ENCODE measurements around the gene THBD.

Gene THBD

GRCh38 chr20:23091721-23092383 is 42.4 kb upstream of the THBD start:
- Histone ChIP-seq H3K27me3 (ENCODE audit: insufficient read depth, low read length) (no peaks in the 10 kb centered on the region), H3K36me3 (ENCODE audit: insufficient read depth, low read depth, low read length) (no peaks in the 10 kb centered on the region), H3K9ac (ENCODE audit: low read depth, low read length) (no peak overlapping the region), H3K4me1 (ENCODE audit: insufficient read depth, low read length) (no peaks in the 10 kb centered on the region), H3K9me3 (ENCODE audit: insufficient read depth, low read depth, low read length) (no peaks in the 10 kb centered on the region), H3K27ac (ENCODE audit: low read length) (no peak overlapping the region), H3K4me3 (ENCODE audit: low read length) (no peak overlapping the region)

GRCh38 chr20:23090878-23091277 is 41.4 kb upstream of the THBD start:
- no peak overlapping the region for H3K9ac ChIP-seq (ENCODE audit: low read depth, low read length)
- no peak overlapping the region for H3K27ac ChIP-seq (ENCODE audit: low read length)
- H3K27me3 ChIP-seq (ENCODE audit: insufficient read depth, low read length): no peaks in the 10 kb centered on the region
- no peaks in the 10 kb centered on the region for H3K9me3 ChIP-seq (ENCODE audit: insufficient read depth, low read depth, low read length)
- no peaks in the 10 kb centered on the region for H3K36me3 ChIP-seq (ENCODE audit: insufficient read depth, low read depth, low read length)
- H3K4me1 ChIP-seq (ENCODE audit: insufficient read depth, low read length): no peaks in the 10 kb centered on the region
- no peak overlapping the region for H3K4me3 ChIP-seq (ENCODE audit: low read length)

GRCh38 chr20:23090147-23090546 is 40.7 kb upstream of the THBD start:
- H3K9me3 ChIP-seq (ENCODE audit: insufficient read depth, low read depth, low read length): no peaks in the 10 kb centered on the region
- no peaks in the 10 kb centered on the region for H3K4me1 ChIP-seq (ENCODE audit: insufficient read depth, low read length)
- H3K27me3 ChIP-seq (ENCODE audit: insufficient read depth, low read length): no peaks in the 10 kb centered on the region
- no peak overlapping the region for H3K4me3 ChIP-seq (ENCODE audit: low read length)
- no peak overlapping the region for H3K9ac ChIP-seq (ENCODE audit: low read depth, low read length)
- no peak overlapping the region for H3K27ac ChIP-seq (ENCODE audit: low read length)
- H3K36me3 ChIP-seq (ENCODE audit: insufficient read depth, low read depth, low read length): no peaks in the 10 kb centered on the region

- H3K4me1 ChIP-seq (ENCODE audit: insufficient read depth, low read length): no peaks in the 10 kb centered on the region
- no peaks in the 10 kb centered on the region for H3K27me3 ChIP-seq (ENCODE audit: insufficient read depth, low read length)
Observed at GRCh38 chr20:23088866-23089265, 39.4 kb upstream of the THBD start.

GRCh38 chr20:23087587-23088251 is 38.2 kb upstream of the THBD start:
- H3K4me1 ChIP-seq (ENCODE audit: insufficient read depth, low read length): no peaks in the 10 kb centered on the region; the same call in 1 of the 2 replicates
- no peak overlapping the region for H3K9ac ChIP-seq (ENCODE audit: low read depth, low read length)
- H3K4me3 ChIP-seq (ENCODE audit: low read length): no peak overlapping the region
- no peaks in the 10 kb centered on the region for H3K36me3 ChIP-seq (ENCODE audit: insufficient read depth, low read depth, low read length)
- no peaks in the 10 kb centered on the region for H3K27me3 ChIP-seq (ENCODE audit: insufficient read depth, low read length)
- no peak overlapping the region for H3K27ac ChIP-seq (ENCODE audit: low read length)
- no peaks in the 10 kb centered on the region for H3K9me3 ChIP-seq (ENCODE audit: insufficient read depth, low read depth, low read length)

More at GRCh38 chr20:23088866-23089265, 39.4 kb upstream of the THBD start:
- Histone ChIP-seq H3K4me3 (ENCODE audit: low read length) (no peak overlapping the region), H3K9ac (ENCODE audit: low read depth, low read length) (no peak overlapping the region), H3K9me3 (ENCODE audit: insufficient read depth, low read depth, low read length) (no peaks in the 10 kb centered on the region), H3K36me3 (ENCODE audit: insufficient read depth, low read depth, low read length) (no peaks in the 10 kb centered on the region), H3K27ac (ENCODE audit: low read length) (no peak overlapping the region)

GRCh38 chr20:23086931-23087411 is 37.5 kb upstream of the THBD start:
- Histone ChIP-seq H3K36me3 (ENCODE audit: insufficient read depth, low read depth, low read length) (no peaks in the 10 kb centered on the region), H3K9ac (ENCODE audit: low read depth, low read length) (no peak overlapping the region), H3K4me1 (ENCODE audit: insufficient read depth, low read length) (peaks cover 3% of the 10 kb centered on the region; the same call in 1 of the 2 replicates), H3K9me3 (ENCODE audit: insufficient read depth, low read depth, low read length) (no peaks in the 10 kb centered on the region), H3K27ac (ENCODE audit: low read length) (no peak overlapping the region), H3K27me3 (ENCODE audit: insufficient read depth, low read length) (no peaks in the 10 kb centered on the region), H3K4me3 (ENCODE audit: low read length) (no peak overlapping the region)

- H3K36me3 ChIP-seq (ENCODE audit: insufficient read depth, low read depth, low read length): no peaks in the 10 kb centered on the region
- H3K4me3 ChIP-seq (ENCODE audit: low read length): no peak within 1 kb of the TSS
- no peak within 1 kb of the TSS for H3K27ac ChIP-seq (ENCODE audit: low read length)
- H3K9me3 ChIP-seq (ENCODE audit: insufficient read depth, low read depth, low read length): no peaks in the 10 kb centered on the region
- peaks cover 3% of the 10 kb centered on the region; the same call in 1 of the 2 replicates for H3K4me1 ChIP-seq (ENCODE audit: insufficient read depth, low read length)
- no peaks in the 10 kb centered on the region for H3K27me3 ChIP-seq (ENCODE audit: insufficient read depth, low read length)
- no peak within 1 kb of the TSS for H3K9ac ChIP-seq (ENCODE audit: low read depth, low read length)
Observed at GRCh38 chr20:23086056-23086566, 36.6 kb upstream of the THBD start, which contains the start of gene CD93. Gene CD93 (minus strand): TSS chr20:23086324. CDS start chr20:23086192, 132 bp downstream.

GRCh38 chr20:23085436-23086055 is 36.1 kb upstream of the THBD start:
- H3K27ac ChIP-seq (ENCODE audit: low read length): no peak overlapping the region
- H3K4me1 ChIP-seq (ENCODE audit: insufficient read depth, low read length): peaks cover 3% of the 10 kb centered on the region; the same call in 1 of the 2 replicates
- no peaks in the 10 kb centered on the region for H3K9me3 ChIP-seq (ENCODE audit: insufficient read depth, low read depth, low read length)
- no peaks in the 10 kb centered on the region for H3K27me3 ChIP-seq (ENCODE audit: insufficient read depth, low read length)
- H3K9ac ChIP-seq (ENCODE audit: low read depth, low read length): no peak overlapping the region
- no peak overlapping the region for H3K4me3 ChIP-seq (ENCODE audit: low read length)
- no peaks in the 10 kb centered on the region for H3K36me3 ChIP-seq (ENCODE audit: insufficient read depth, low read depth, low read length)

GRCh38 chr20:23084845-23085365 is 35.4 kb upstream of the THBD start:
- no peak overlapping the region for H3K27ac ChIP-seq (ENCODE audit: low read length)
- H3K27me3 ChIP-seq (ENCODE audit: insufficient read depth, low read length): no peaks in the 10 kb centered on the region
- no peaks in the 10 kb centered on the region for H3K9me3 ChIP-seq (ENCODE audit: insufficient read depth, low read depth, low read length)
- H3K4me3 ChIP-seq (ENCODE audit: low read length): no peak overlapping the region
- H3K9ac ChIP-seq (ENCODE audit: low read depth, low read length): no peak overlapping the region
- no peaks in the 10 kb centered on the region for H3K36me3 ChIP-seq (ENCODE audit: insufficient read depth, low read depth, low read length)
- H3K4me1 ChIP-seq (ENCODE audit: insufficient read depth, low read length): peaks cover 3% of the 10 kb centered on the region; the same call in 1 of the 2 replicates

GRCh38 chr20:23084282-23084844 is 34.9 kb upstream of the THBD start:
- H3K9me3 ChIP-seq (ENCODE audit: insufficient read depth, low read depth, low read length): no peaks in the 10 kb centered on the region
- H3K27ac ChIP-seq (ENCODE audit: low read length): no peak overlapping the region
- peaks cover 3% of the 10 kb centered on the region; the same call in 1 of the 2 replicates for H3K4me1 ChIP-seq (ENCODE audit: insufficient read depth, low read length)
- no peak overlapping the region for H3K4me3 ChIP-seq (ENCODE audit: low read length)
- H3K36me3 ChIP-seq (ENCODE audit: insufficient read depth, low read depth, low read length): no peaks in the 10 kb centered on the region
- H3K9ac ChIP-seq (ENCODE audit: low read depth, low read length): no peak overlapping the region
- H3K27me3 ChIP-seq (ENCODE audit: insufficient read depth, low read length): no peaks in the 10 kb centered on the region

- Histone ChIP-seq H3K9me3 (ENCODE audit: insufficient read depth, low read depth, low read length) (no peaks in the 10 kb centered on the region), H3K27ac (ENCODE audit: low read length) (no peak overlapping the region), H3K4me1 (ENCODE audit: insufficient read depth, low read length) (peaks cover 3% of the 10 kb centered on the region; the same call in 1 of the 2 replicates), H3K4me3 (ENCODE audit: low read length) (no peak overlapping the region), H3K36me3 (ENCODE audit: insufficient read depth, low read depth, low read length) (no peaks in the 10 kb centered on the region), H3K9ac (ENCODE audit: low read depth, low read length) (no peak overlapping the region), H3K27me3 (ENCODE audit: insufficient read depth, low read length) (no peaks in the 10 kb centered on the region)
Observed at GRCh38 chr20:23083553-23084220, 34.2 kb upstream of the THBD start.

Measured in iPS-20b (cell line).